Gastrocnemius medialis (tissue), 4 donors: ENCODE results near the gene DERA. TPM values are rescaled to one million over a fixed set of nuclear protein-coding genes. Genes with fewer than 3 reads are reported as not detected.

ENCODE experiments used
- ATAC-seq, 2 donors: fragments of 150-250 bp; one replicate each; pipeline ENCODE4 v1.9.1; 2016
- DNase-seq, 2 donors: peaks; one replicate each; pipeline ENCODE4 v3.0.0-alpha.2; 2019
- H3K27ac ChIP-seq, 4 donors: fragments of 200-600 bp; sonication (generic); 1 replicate in 1 of 4; 2 replicates in 3 of 4; pipeline ENCODE4 v1.5.1; 2016 to 2018; ENCODE audit warnings: mild to moderate bottlenecking in 2 of 4, moderate library complexity in 1 of 4
- H3K27me3 ChIP-seq, 3 donors: fragments of 200-600 bp; sonication (generic) in 2 of 3; 1 replicate in 1 of 3; 2 replicates in 2 of 3; pipeline versions ENCODE4 v1.5.1 to v1.6.0; 2016 to 2019; ENCODE audit warnings: mild to moderate bottlenecking in 1 of 3, moderate library complexity in 1 of 3
- H3K36me3 ChIP-seq, 2 donors: fragments of 200-600 bp; sonication (generic) in 1 of 2; one replicate each; pipeline ENCODE4 v1.5.1; 2017 to 2018
- H3K4me1 ChIP-seq, 2 donors: fragments of 200-600 bp; sonication (generic) in 1 of 2; one replicate each; pipeline ENCODE4 v1.5.1; 2016 to 2017; ENCODE audit warnings: mild to moderate bottlenecking in 2 of 2
- H3K4me3 ChIP-seq, 4 donors: fragments of 200-600 bp; sonication (generic) in 3 of 4; 1 replicate in 1 of 4; 2 replicates in 3 of 4; pipeline ENCODE4 v1.5.1; 2016 to 2019; ENCODE audit warnings: mild to moderate bottlenecking in 2 of 4
- H3K9me3 ChIP-seq, 3 donors: fragments of 200-600 bp; sonication (generic) in 2 of 3; 1 replicate in 1 of 3; 2 replicates in 2 of 3; pipeline ENCODE4 v1.5.1; 2016 to 2019
- POLR2A ChIP-seq, 2 donors: fragments of 450-650 bp; IDR thresholded peaks; one replicate each; pipeline ENCODE4 v1.6.1; 2017; ENCODE audit warnings: antibody characterized with exemption in 2 of 2, mild to moderate bottlenecking in 2 of 2, moderate library complexity in 2 of 2
- in situ Hi-C, 4 donors: fragments of 200-750 bp; cut with MboI; loops; one replicate each; pipeline versions ENCODE4 v1.15.0 to v1.8.0; 2017; ENCODE audit warnings: low sequenced_read_pairs in 4 of 4
- intact Hi-C: fragments of 100-400 bp; cut with DNase I; formaldehyde crosslinking; loops from one replicate; pipeline ENCODE4 v1.15.1; 2023; ENCODE audit warnings: low total_unique reads
- total RNA-seq, 4 donors: library from RNA; depleted of rRNA; stranded (reverse); fragments of >200 nt; gene quantifications; one replicate each; pipeline versions ENCODE4 v1.1.0 to v1.2.3, GENCODE V29; 2016
- TF ChIP-seq, protein P1 (sequence below), 5 experiments: fragments of 450-650 bp in 3 of 5; fragments of 200-600 bp in 2 of 5; sonication (generic) in 2 of 5; IDR thresholded peaks in 4 of 5; conservative IDR thresholded peaks in 1 of 5; 1 replicate in 4 of 5; 2 replicates in 1 of 5; pipeline ENCODE4 v1.5.1; 2016 to 2019; ENCODE audit warnings: antibody characterized with exemption in 5 of 5, mild to moderate bottlenecking in 3 of 5, moderate library complexity in 3 of 5

The DERA gene
- total RNA-seq, 4 donors from 2014 or later = 29.2 to 50.1 (median 34.3) TPM

GRCh38 chr12:15886372-15887042, 24.6 kb upstream of the DERA start:
- Histone ChIP-seq H3K4me1 (peaks cover 41 to 47% of the 10 kb centered on the region in 2 donors), H3K4me3 (no peak overlapping the region), H3K9me3 (no peaks in the 10 kb centered on the region), H3K27me3 (no peaks in the 10 kb centered on the region), H3K27ac (peak overlapping the region in 3 of 4 donors; percentile 32 to 57 (median 45)), H3K36me3 (peaks cover 0 to 21% of the 10 kb centered on the region in 2 donors)
- in situ Hi-C loops (loop anchor here in 2 of 4 donors (25.0 kb wide), 2 partner anchors 624 to 1099 kb away; no protein-coding TSS in a partner anchor), intact Hi-C loops (no loop called here)
- DNase-seq = no peak
- ATAC-seq = no peak
- TF ChIP-seq, protein P1, sequence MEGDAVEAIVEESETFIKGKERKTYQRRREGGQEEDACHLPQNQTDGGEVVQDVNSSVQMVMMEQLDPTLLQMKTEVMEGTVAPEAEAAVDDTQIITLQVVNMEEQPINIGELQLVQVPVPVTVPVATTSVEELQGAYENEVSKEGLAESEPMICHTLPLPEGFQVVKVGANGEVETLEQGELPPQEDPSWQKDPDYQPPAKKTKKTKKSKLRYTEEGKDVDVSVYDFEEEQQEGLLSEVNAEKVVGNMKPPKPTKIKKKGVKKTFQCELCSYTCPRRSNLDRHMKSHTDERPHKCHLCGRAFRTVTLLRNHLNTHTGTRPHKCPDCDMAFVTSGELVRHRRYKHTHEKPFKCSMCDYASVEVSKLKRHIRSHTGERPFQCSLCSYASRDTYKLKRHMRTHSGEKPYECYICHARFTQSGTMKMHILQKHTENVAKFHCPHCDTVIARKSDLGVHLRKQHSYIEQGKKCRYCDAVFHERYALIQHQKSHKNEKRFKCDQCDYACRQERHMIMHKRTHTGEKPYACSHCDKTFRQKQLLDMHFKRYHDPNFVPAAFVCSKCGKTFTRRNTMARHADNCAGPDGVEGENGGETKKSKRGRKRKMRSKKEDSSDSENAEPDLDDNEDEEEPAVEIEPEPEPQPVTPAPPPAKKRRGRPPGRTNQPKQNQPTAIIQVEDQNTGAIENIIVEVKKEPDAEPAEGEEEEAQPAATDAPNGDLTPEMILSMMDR (IDR thresholded peaks at IDR 0.05 in 4 of 5, conservative IDR thresholded peaks at IDR 0.05 in 1 of 5) = no peak
- TF ChIP-seq POLR2A (IDR thresholded peaks at IDR 0.05) = no peak

- TF ChIP-seq, protein P1 (IDR thresholded peaks at IDR 0.05 in 4 of 5, conservative IDR thresholded peaks at IDR 0.05 in 1 of 5) = no peak
- no peak for TF ChIP-seq POLR2A (IDR thresholded peaks at IDR 0.05)
- DNase-seq = no peak
- no peaks in the 10 kb centered on the region for H3K27me3 ChIP-seq
- in situ Hi-C loops (loop anchor here in 2 of 4 donors (25.0 kb wide), 2 partner anchors 625 to 1100 kb away; no protein-coding TSS in a partner anchor), intact Hi-C loops (no loop called here)
- H3K36me3 ChIP-seq = peaks cover 0 to 24% of the 10 kb centered on the region in 2 donors
- H3K27ac ChIP-seq = peak overlapping the region; percentile 3 to 57 (median 38)
- H3K4me3 ChIP-seq = no peak overlapping the region
- no peaks in the 10 kb centered on the region for H3K9me3 ChIP-seq
- H3K4me1 ChIP-seq = peaks cover 41 to 46% of the 10 kb centered on the region in 2 donors
- ATAC-seq = peak in 1 of 2 donors; percentile 59
Measured at GRCh38 chr12:15887043-15887817, 23.9 kb upstream of the DERA start.

DNA sequence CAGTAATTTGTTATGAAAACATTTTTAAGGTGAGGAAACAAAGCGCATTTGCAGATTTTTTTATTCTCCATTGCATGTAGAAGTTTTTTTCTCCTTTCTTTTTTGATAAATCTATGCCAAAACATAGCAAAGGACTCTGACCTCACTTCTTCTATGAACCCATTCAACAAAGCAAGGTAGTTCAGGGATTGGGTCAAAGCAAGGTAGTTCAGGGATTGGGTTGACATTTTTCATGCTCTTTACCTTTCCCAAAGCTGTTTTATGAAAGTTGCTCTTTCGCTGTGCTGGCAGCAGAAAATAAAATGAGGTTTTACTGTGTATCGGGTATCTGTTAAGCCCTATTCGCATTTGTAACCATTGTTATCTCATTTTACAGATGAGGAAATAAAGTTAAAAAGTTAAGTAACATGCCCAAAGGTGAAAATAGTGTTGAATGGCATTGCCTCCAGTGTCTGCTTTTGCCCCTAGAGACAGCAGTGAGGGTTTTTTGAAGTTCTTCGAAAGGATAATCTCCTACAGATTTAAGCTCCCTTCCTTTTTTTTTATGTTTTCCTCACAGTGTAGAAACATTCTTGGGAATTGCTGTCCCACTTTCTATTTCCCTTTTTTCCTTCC, 18.4 kb upstream of the DERA start:
- in situ Hi-C loops = loop anchor here in 2 of 4 donors (25.0 kb wide), 2 partner anchors 630 to 1105 kb away; no protein-coding TSS in a partner anchor

DNA sequence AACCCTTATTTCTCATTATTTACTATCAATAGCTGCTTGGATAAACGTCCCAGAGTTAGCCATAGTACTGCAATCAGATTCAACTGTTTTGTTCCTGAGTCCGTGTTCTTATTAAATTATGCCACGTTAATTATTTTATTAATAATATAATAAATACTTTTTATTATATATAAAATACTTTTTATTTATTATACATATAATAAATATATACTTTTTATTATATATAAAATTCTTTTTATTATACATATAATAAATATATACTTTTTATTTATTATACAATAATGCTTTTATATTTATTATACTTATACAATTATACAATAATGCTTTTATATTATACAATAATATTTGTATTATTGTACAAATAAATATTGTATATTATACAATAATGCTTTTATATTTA, 17.9 kb upstream of the DERA start:
- no peak for TF ChIP-seq POLR2A (IDR thresholded peaks at IDR 0.05)
- TF ChIP-seq, protein P1 (IDR thresholded peaks at IDR 0.05 in 4 of 5, conservative IDR thresholded peaks at IDR 0.05 in 1 of 5) = no peak
- Histone ChIP-seq H3K4me1 (peaks cover 3 to 9% of the 10 kb centered on the region in 2 donors), H3K36me3 (peaks cover 0 to 56% of the 10 kb centered on the region in 2 donors), H3K27me3 (no peaks in the 10 kb centered on the region), H3K4me3 (no peak overlapping the region), H3K27ac (no peak overlapping the region), H3K9me3 (no peaks in the 10 kb centered on the region)
- in situ Hi-C loops (loop anchor here in 2 of 4 donors (25.0 kb wide), 2 partner anchors 631 to 1106 kb away; no protein-coding TSS in a partner anchor), intact Hi-C loops (no loop called here)
- ATAC-seq (no peak), DNase-seq (no peak)

More for the DNA sequence above, 18.4 kb upstream of the DERA start:
- no peaks in the 10 kb centered on the region for H3K27me3 ChIP-seq
- no peaks in the 10 kb centered on the region for H3K9me3 ChIP-seq
- no peak overlapping the region for H3K4me3 ChIP-seq
- intact Hi-C loops = no loop called here
- peaks cover 0 to 54% of the 10 kb centered on the region in 2 donors for H3K36me3 ChIP-seq
- peaks cover 8 to 14% of the 10 kb centered on the region in 2 donors for H3K4me1 ChIP-seq
- no peak for TF ChIP-seq POLR2A (IDR thresholded peaks at IDR 0.05)
- TF ChIP-seq, protein P1 (IDR thresholded peaks at IDR 0.05 in 4 of 5, conservative IDR thresholded peaks at IDR 0.05 in 1 of 5) = no peak
- no peak for DNase-seq
- no peak for ATAC-seq
- no peak overlapping the region for H3K27ac ChIP-seq
